KOPT-K1 (cell line): ENCODE results near the gene PAIP1.
"Not testable (repeated sequence)": the region's sequence is repeated elsewhere in the genome, so short reads cannot be mapped to it uniquely, and the experiment has no call there.

Experiments used
- H3K27ac ChIP-seq: fragments of 200-600 bp; sonication (generic); 2 replicates; pipeline ENCODE4 v1.5.1; 2016; ENCODE audit warnings: antibody characterized with exemption, mild to moderate bottlenecking, low read depth, low read length; ENCODE audit not compliant: poor library complexity, severe bottlenecking
- H3K36me3 ChIP-seq: fragments of 200-600 bp; sonication (generic); 2 replicates; pipeline ENCODE4 v1.5.1; 2017; ENCODE audit warnings: antibody characterized with exemption, mild to moderate bottlenecking, low read length, moderate library complexity; ENCODE audit not compliant: insufficient read depth
- H3K9me3 ChIP-seq: fragments of 200-600 bp; sonication (generic); 2 replicates; pipeline ENCODE4 v1.5.1; 2017; ENCODE audit warnings: antibody characterized with exemption, low read length, mild to moderate bottlenecking; ENCODE audit not compliant: insufficient read depth, poor library complexity, severe bottlenecking

The PAIP1 gene, protein sequence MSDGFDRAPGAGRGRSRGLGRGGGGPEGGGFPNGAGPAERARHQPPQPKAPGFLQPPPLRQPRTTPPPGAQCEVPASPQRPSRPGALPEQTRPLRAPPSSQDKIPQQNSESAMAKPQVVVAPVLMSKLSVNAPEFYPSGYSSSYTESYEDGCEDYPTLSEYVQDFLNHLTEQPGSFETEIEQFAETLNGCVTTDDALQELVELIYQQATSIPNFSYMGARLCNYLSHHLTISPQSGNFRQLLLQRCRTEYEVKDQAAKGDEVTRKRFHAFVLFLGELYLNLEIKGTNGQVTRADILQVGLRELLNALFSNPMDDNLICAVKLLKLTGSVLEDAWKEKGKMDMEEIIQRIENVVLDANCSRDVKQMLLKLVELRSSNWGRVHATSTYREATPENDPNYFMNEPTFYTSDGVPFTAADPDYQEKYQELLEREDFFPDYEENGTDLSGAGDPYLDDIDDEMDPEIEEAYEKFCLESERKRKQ

DNA sequence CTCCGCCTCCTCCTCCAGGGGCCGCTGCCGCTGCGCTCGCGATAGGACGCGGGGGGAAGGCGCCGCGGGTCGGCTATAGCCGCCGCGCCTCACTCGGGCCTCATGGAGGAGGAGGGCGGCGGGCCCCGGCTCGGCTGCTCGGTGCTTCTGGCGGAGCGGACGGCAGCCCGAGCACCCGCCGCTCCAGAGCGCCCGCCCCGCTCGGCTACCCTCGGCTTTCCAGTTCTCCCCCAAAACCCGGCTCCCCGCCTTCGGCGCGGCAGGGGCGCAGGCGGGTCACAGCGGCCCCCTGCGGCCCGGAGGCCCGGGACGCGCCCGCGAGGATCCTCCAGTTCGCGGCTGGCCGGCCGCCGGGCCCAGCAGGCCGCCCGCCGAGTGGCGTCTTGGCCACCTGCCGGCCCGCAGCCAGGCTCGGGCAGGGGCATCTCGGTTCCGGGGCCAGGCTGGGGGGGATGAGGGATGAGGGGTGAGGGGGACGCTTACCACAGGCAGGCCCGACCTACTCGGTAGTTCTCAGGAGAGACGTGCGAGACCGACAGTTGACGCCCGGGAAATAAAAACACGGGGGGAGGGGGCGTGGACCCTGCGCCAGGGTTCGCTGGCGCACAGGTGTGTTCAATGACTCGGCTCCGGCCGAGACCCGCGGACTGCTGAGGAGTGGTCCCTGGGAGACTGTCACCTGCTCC lies at the start of gene PAIP1:
PAIP1 (minus strand) TSS at position 221 of the 686 bp plus-strand sequence. CDS start 231 bp downstream, outside the sequence.
- peaks cover 36% of the 10 kb centered on the region for H3K36me3 ChIP-seq
- no peaks in the 10 kb centered on the region for H3K9me3 ChIP-seq
- peak within 1 kb of the TSS; percentile 87 for H3K27ac ChIP-seq

DNA sequence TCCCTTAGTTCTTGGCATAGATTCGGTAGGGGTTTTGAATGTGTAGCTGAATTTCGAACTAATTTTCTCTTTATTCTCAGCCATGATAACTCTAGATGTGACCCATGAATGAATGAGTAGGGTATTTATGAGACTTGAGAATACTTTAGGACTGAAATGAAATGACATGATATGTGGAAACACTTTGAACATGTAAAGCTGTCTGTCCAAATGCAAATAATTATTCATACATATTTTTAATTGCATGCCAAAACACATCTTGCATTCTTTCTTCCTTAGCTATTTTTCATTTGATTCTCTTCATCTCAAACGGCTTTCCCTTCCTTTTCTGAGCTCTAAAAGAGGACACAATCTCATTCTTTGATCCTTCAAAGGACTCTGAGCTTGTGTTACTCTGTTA lies 49.5 kb upstream of the PAIP1 start:
- no peaks in the 10 kb centered on the region for H3K9me3 ChIP-seq
- H3K36me3 ChIP-seq, result peaks cover 54% of the 10 kb centered on the region
- no peak overlapping the region for H3K27ac ChIP-seq

- H3K9me3 ChIP-seq, result no peaks in the 10 kb centered on the region
- H3K36me3 ChIP-seq, result peaks cover 40% of the 10 kb centered on the region
- peak overlapping the region; percentile 96 for H3K27ac ChIP-seq
Observed at GRCh38 chr5:43604699-43605098, 47.8 kb upstream of the PAIP1 start.

GRCh38 chr5:43603344-43604217 lies 46.7 kb upstream of the PAIP1 start:
- peaks cover 29% of the 10 kb centered on the region for H3K36me3 ChIP-seq
- no peaks in the 10 kb centered on the region for H3K9me3 ChIP-seq
- peak overlapping the region; percentile 96 for H3K27ac ChIP-seq

DNA sequence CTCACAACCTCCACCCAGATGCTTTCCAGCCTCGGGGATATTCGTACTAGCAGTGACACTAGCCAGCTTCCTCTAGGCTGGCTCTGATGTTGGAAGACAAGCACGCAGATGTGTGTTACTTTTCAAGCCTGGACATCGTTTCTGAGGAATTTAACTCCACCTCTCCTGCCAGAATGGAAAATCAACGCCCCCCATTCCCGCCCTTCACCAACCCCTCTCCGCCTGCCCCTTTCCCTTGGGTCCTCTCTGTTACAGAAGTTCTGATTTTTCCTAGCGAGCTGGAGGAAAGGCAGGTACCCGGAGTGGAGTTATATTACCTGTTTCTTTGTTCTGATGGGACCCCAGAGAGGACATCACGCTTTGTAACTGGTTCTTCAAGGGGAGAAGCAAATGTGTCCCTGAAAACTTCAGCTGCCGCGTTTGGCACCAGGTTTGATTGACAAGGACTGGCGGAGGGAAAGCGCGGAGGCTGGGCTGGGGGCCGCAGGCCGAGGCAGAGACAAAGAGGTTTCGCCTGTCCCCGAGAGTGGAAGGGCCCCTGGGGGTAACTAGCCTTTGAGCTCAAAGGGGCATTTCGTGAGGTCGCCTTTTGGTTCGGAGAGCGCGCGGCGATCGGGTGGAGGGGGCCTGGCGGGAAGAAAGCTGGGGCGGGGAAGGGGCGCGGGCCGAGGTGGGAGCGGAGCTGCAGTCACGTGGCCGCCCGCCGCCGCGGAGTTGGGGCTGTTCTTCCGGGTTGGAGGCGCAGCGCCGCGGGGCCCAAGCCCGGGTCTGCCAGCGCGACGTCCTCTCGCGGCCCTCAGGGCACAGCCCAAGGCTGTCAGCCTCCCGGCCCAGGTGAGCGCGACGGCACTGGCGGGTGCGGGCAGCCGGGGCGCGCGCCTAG lies 45.8 kb upstream of the PAIP1 start, which contains the start of gene NNT:
NNT (plus strand) TSS at position 720 of the 883 bp plus-strand sequence. CDS start 6,016 bp downstream, outside the sequence.
- H3K36me3 ChIP-seq, result peaks cover 28% of the 10 kb centered on the region; the same call in 1 of the 2 replicates
- H3K9me3 ChIP-seq, result no peaks in the 10 kb centered on the region
- peak within 1 kb of the TSS; percentile 96 for H3K27ac ChIP-seq

GRCh38 chr5:43601454-43602260 lies 44.8 kb upstream of the PAIP1 start:
- no peaks in the 10 kb centered on the region for H3K9me3 ChIP-seq
- peaks cover 18% of the 10 kb centered on the region; the same call in 1 of the 2 replicates for H3K36me3 ChIP-seq
- H3K27ac ChIP-seq, result peak overlapping the region; percentile 96

DNA sequence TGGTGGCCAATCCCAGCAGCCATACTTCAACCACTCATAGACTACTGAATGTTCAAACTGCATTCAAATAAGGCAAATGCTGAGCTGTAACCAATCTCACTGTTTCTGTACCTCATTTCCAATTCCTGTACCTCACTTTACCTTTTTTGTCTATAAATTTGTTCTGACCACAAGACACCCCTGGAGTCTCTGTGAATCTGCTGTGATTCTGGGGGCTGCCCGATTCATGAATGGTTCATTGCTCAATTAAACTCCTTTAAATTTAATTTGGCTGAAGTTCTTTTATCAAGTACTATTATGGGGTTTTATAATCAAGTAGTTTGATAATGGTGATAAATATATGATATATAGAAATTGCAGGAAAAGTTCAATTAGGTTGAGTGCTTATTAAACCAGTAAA lies 42.0 kb upstream of the PAIP1 start:
- not testable (repeated sequence) for H3K9me3 ChIP-seq, H3K36me3 ChIP-seq, H3K27ac ChIP-seq

- H3K9me3 ChIP-seq, result no peaks in the 10 kb centered on the region
- H3K27ac ChIP-seq, result no peak overlapping the region
- peaks cover 13% of the 10 kb centered on the region; the same call in 1 of the 2 replicates for H3K36me3 ChIP-seq
Observed at GRCh38 chr5:43592363-43592762, 35.5 kb upstream of the PAIP1 start.

GRCh38 chr5:43590700-43591099 lies 33.8 kb upstream of the PAIP1 start:
- H3K9me3 ChIP-seq, result no peaks in the 10 kb centered on the region
- H3K27ac ChIP-seq, result no peak overlapping the region
- H3K36me3 ChIP-seq, result peaks cover 18% of the 10 kb centered on the region; the same call in 1 of the 2 replicates

DNA sequence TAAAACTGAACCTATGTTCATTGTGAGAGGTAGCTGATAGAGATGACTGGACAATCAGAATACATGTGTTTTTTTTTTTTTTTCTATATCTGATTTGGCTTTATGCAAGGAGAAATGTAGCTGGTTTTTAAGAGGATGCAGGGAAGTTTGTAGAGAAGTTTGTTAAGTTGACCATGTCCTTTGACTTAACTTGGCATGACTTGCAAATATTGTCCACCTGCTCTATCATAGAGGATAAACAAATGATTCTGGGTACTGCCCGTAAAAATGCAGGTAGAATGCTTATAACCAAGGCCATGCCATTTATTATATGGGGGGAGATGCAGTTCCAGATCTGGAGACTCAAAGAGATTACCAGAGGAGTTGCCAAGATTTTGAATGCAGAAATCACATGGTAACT lies 32.4 kb upstream of the PAIP1 start:
- H3K9me3 ChIP-seq, result no peaks in the 10 kb centered on the region
- H3K36me3 ChIP-seq, result peaks cover 18% of the 10 kb centered on the region; the same call in 1 of the 2 replicates
- H3K27ac ChIP-seq, result no peak overlapping the region

DNA sequence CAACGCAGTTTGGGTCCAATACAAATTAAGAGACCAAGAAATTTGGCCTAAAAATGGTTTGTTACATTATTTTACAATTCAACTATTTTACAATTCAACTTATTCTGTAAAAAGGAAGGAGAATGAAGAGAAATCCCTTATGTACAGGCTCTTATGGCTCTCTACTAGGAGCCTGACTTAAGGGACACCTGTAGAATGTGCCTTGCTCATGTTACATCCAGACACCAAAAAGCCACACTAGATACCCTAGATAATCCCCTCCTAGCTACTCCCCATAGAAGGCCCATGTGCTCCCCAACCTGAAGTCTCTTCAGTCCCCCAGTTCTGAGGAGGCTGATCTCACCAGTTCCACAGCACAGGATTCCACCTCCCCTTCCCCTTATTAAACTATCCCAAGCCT lies 32.0 kb upstream of the PAIP1 start:
- no peak overlapping the region for H3K27ac ChIP-seq
- no peaks in the 10 kb centered on the region for H3K9me3 ChIP-seq

GRCh38 chr5:43584166-43584699 lies 27.4 kb upstream of the PAIP1 start:
- Histone ChIP-seq H3K9me3 (no peaks in the 10 kb centered on the region), H3K36me3 (peaks cover 34% of the 10 kb centered on the region), H3K27ac (no peak overlapping the region)

More for the DNA sequence above, 32.0 kb upstream of the PAIP1 start:
- peaks cover 18% of the 10 kb centered on the region; the same call in 1 of the 2 replicates for H3K36me3 ChIP-seq

- peaks cover 34% of the 10 kb centered on the region for H3K36me3 ChIP-seq
- no peak overlapping the region for H3K27ac ChIP-seq
- no peaks in the 10 kb centered on the region for H3K9me3 ChIP-seq
Observed at GRCh38 chr5:43583724-43584123, 26.8 kb upstream of the PAIP1 start.
